ENCODE results near the gene BRDT. TPM values are rescaled to one million over a fixed set of nuclear protein-coding genes. Genes with fewer than 3 reads are reported as not detected.

BRDT gene
- polyA plus RNA-seq, 1 donor (not counting 4 experiments of a cell fraction or from before 2014, with no cell fraction given) = not detected

DNA sequence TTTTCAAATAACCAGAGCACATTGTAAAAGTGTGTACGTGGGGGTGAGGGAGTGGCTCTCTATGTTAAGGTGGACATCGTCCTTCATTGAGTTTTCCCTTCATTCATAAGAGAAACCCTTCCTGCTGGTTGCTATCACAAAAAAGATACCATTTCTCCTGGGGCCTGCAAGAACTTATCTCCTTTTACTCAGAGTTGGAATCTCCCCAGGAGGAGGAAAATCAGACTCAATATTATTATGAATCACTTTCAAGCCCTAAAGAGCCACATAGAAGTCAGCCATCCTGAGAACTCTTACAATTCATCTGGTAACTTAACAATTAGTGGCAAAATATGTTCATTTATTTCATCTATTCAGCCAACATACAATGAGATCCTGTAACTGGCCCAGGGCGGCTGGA, 36.2 kb upstream of the BRDT start:
- DNase-seq (ENCODE audit: low read depth, low spot score) = no peak
- FAIRE-seq = no peak
- dilution Hi-C loops (cut with MboI; ENCODE audit: extremely low pct_ligation_motif_present, low sequenced_read_pairs) = no loop called here

GRCh38 chr1:91916046-91916445, 33.2 kb upstream of the BRDT start:
- Histone ChIP-seq H3K27ac (ENCODE audit: control insufficient read depth, insufficient read depth, low read length) (no peak overlapping the region), H3K9me3 (ENCODE audit: control insufficient read depth, low read depth, low read length) (no peaks in the 10 kb centered on the region), H2AFZ (ENCODE audit: control insufficient read depth, low read length) (no peak overlapping the region), H3K27me3 (ENCODE audit: control insufficient read depth, extremely low read depth, insufficient read depth, low read length) (no peaks in the 10 kb centered on the region), H3K9me1 (ENCODE audit: control insufficient read depth, extremely low read depth, insufficient read depth, low read length) (no peaks in the 10 kb centered on the region), H3K4me2 (ENCODE audit: control insufficient read depth, extremely low read depth, insufficient read depth, low read depth, low read length) (no peak overlapping the region), H3K4me3 (ENCODE audit: control insufficient read depth in 2 of 3, extremely low read depth in 1 of 3, insufficient read depth in 2 of 3, low read depth in 1 of 3, low read length in 3 of 3) (no peak overlapping the region), H3K36me3 (ENCODE audit: control insufficient read depth in 2 of 2, extremely low read depth in 1 of 2, insufficient read depth in 2 of 2, low read length in 2 of 2) (no peaks in the 10 kb centered on the region), H3K9ac (ENCODE audit: control insufficient read depth, extremely low read depth, insufficient read depth, low read length) (no peak overlapping the region), H3K79me2 (ENCODE audit: control insufficient read depth, insufficient read depth, low read length) (no peaks in the 10 kb centered on the region), H3K4me1 (ENCODE audit: control insufficient read depth, extremely low read depth, insufficient read depth, low read length) (no peaks in the 10 kb centered on the region), H4K20me1 (ENCODE audit: control insufficient read depth, extremely low read depth, insufficient read depth, low read length) (no peaks in the 10 kb centered on the region)
- DNase-seq (ENCODE audit: low read depth, low spot score) = no peak
- dilution Hi-C loops (cut with MboI; ENCODE audit: extremely low pct_ligation_motif_present, low sequenced_read_pairs) = no loop called here
- FAIRE-seq = no peak
- TF ChIP-seq, protein P1, sequence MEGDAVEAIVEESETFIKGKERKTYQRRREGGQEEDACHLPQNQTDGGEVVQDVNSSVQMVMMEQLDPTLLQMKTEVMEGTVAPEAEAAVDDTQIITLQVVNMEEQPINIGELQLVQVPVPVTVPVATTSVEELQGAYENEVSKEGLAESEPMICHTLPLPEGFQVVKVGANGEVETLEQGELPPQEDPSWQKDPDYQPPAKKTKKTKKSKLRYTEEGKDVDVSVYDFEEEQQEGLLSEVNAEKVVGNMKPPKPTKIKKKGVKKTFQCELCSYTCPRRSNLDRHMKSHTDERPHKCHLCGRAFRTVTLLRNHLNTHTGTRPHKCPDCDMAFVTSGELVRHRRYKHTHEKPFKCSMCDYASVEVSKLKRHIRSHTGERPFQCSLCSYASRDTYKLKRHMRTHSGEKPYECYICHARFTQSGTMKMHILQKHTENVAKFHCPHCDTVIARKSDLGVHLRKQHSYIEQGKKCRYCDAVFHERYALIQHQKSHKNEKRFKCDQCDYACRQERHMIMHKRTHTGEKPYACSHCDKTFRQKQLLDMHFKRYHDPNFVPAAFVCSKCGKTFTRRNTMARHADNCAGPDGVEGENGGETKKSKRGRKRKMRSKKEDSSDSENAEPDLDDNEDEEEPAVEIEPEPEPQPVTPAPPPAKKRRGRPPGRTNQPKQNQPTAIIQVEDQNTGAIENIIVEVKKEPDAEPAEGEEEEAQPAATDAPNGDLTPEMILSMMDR (optimal IDR thresholded peaks at IDR 0.05 in 1 of 3, IDR thresholded peaks at IDR 0.05 in 1 of 3, conservative IDR thresholded peaks at IDR 0.05 in 1 of 3; ENCODE audit: extremely low read depth in 1 of 3, insufficient read depth in 2 of 3, low read length in 3 of 3) = no peak
- no peak for TF ChIP-seq EZH2 (IDR thresholded peaks at IDR 0.05; ENCODE audit: low read length)

More for the DNA sequence above, 36.2 kb upstream of the BRDT start:
- Histone ChIP-seq H3K27me3 (ENCODE audit: control insufficient read depth, extremely low read depth, insufficient read depth, low read length) (no peaks in the 10 kb centered on the region), H4K20me1 (ENCODE audit: control insufficient read depth, extremely low read depth, insufficient read depth, low read length) (no peaks in the 10 kb centered on the region), H2AFZ (ENCODE audit: control insufficient read depth, low read length) (no peak overlapping the region), H3K9me1 (ENCODE audit: control insufficient read depth, extremely low read depth, insufficient read depth, low read length) (no peaks in the 10 kb centered on the region), H3K36me3 (ENCODE audit: control insufficient read depth in 2 of 2, extremely low read depth in 1 of 2, insufficient read depth in 2 of 2, low read length in 2 of 2) (no peaks in the 10 kb centered on the region), H3K9ac (ENCODE audit: control insufficient read depth, extremely low read depth, insufficient read depth, low read length) (no peak overlapping the region), H3K4me3 (ENCODE audit: control insufficient read depth in 2 of 3, extremely low read depth in 1 of 3, insufficient read depth in 2 of 3, low read depth in 1 of 3, low read length in 3 of 3) (no peak overlapping the region), H3K79me2 (ENCODE audit: control insufficient read depth, insufficient read depth, low read length) (no peaks in the 10 kb centered on the region), H3K27ac (ENCODE audit: control insufficient read depth, insufficient read depth, low read length) (no peak overlapping the region), H3K4me1 (ENCODE audit: control insufficient read depth, extremely low read depth, insufficient read depth, low read length) (no peaks in the 10 kb centered on the region), H3K9me3 (ENCODE audit: control insufficient read depth, low read depth, low read length) (no peaks in the 10 kb centered on the region), H3K4me2 (ENCODE audit: control insufficient read depth, extremely low read depth, insufficient read depth, low read depth, low read length) (no peak overlapping the region)
- no peak for TF ChIP-seq EZH2 (IDR thresholded peaks at IDR 0.05; ENCODE audit: low read length)
- TF ChIP-seq, protein P1 (optimal IDR thresholded peaks at IDR 0.05 in 1 of 3, IDR thresholded peaks at IDR 0.05 in 1 of 3, conservative IDR thresholded peaks at IDR 0.05 in 1 of 3; ENCODE audit: extremely low read depth in 1 of 3, insufficient read depth in 2 of 3, low read length in 3 of 3) = no peak

Measured in keratinocyte (primary cell).